Testis (tissue), 3 donors: ENCODE measurements around the gene SLX9. TPM values are rescaled to one million over a fixed set of nuclear protein-coding genes. Genes with fewer than 3 reads are reported as not detected.

Source experiments
- DNase-seq: peaks from one replicate; pipeline ENCODE4 v3.0.0-alpha.2; 2019
- H3K27ac ChIP-seq, 2 donors: fragments of 200-600 bp; sonication (generic); one replicate each; pipeline ENCODE4 v1.5.1; 2019
- H3K27me3 ChIP-seq: fragments of 200-600 bp; sonication (generic); one replicate; pipeline ENCODE4 v1.5.1; 2019
- H3K36me3 ChIP-seq: fragments of 200-600 bp; sonication (generic); one replicate; pipeline ENCODE4 v1.5.1; 2017; ENCODE audit warnings: low read depth; ENCODE audit errors: missing control alignments
- H3K4me1 ChIP-seq: fragments of 200-600 bp; sonication (generic); one replicate; pipeline ENCODE4 v1.5.1; 2019
- H3K4me3 ChIP-seq, 2 donors: fragments of 200-600 bp; sonication (generic); one replicate each; pipeline ENCODE4 v1.5.1; 2017 to 2019
- H3K9me3 ChIP-seq: fragments of 200-600 bp; sonication (generic); one replicate; pipeline ENCODE4 v1.5.1; 2017
- CTCF ChIP-seq, 3 experiments: fragments of 450-650 bp in 2 of 3; fragments of 200-600 bp in 1 of 3; sonication (generic) in 1 of 3; IDR thresholded peaks; one replicate each; pipeline ENCODE4 v1.5.1; 2016 to 2019; ENCODE audit warnings: antibody characterized with exemption in 3 of 3, mild to moderate bottlenecking in 2 of 3, moderate library complexity in 1 of 3
- POLR2A ChIP-seq: fragments of 450-650 bp; IDR thresholded peaks from one replicate; pipeline ENCODE4 v1.6.1; 2017; ENCODE audit warnings: antibody characterized with exemption, mild to moderate bottlenecking, moderate library complexity
- WGBS, 2 donors: methylation state at CpG; one replicate each; pipeline ENCODE4 v1.1.5; 2018; 5-methylcytosine and 5-hydroxymethylcytosine counted together
- intact Hi-C: fragments of 100-400 bp; cut with DNase I; formaldehyde crosslinking; loops from one replicate; pipeline ENCODE4 v1.15.1; 2023; ENCODE audit warnings: low total_unique reads
- polyA plus RNA-seq: library from polyadenylated mRNA; stranded (reverse); fragments of 350-450 nt; fragmentation: Illumina TruSeq; extraction: RNeasy Lipid Tissue Mini Kit (QIAGEN cat#74804); gene quantifications from one replicate; pipeline ENCODE4 v1.2.3, GENCODE V29; 2014; ENCODE audit warnings: low read depth, low replicate concordance; ENCODE audit not compliant: insufficient read depth
- total RNA-seq, 2 donors: library from RNA; depleted of rRNA; stranded (reverse); fragments of >200 nt; gene quantifications; one replicate each; pipeline ENCODE4 v1.2.3, GENCODE V29; 2016

The SLX9 gene
- total and polyA plus RNA-seq, 3 donors from 2014 or later = 30.8 to 46.2 (median 31.9) TPM

GRCh38 chr21:44966135-44967081 is 26.6 kb downstream of the SLX9 start:
- no peaks in the 10 kb centered on the region for H3K4me1 ChIP-seq
- H3K9me3 ChIP-seq = no peaks in the 10 kb centered on the region
- intact Hi-C loops = no loop called here
- no peak for TF ChIP-seq POLR2A
- TF ChIP-seq CTCF (IDR thresholded peaks at IDR 0.05) = no peak
- no peaks in the 10 kb centered on the region for H3K27me3 ChIP-seq
- H3K27ac ChIP-seq = no peak overlapping the region
- no peaks in the 10 kb centered on the region for H3K36me3 ChIP-seq
- no peak for DNase-seq
- WGBS, 2 donors = 81 to 86% methylated on average over 25 to 30 of the region's 30 CpGs
- no peak overlapping the region for H3K4me3 ChIP-seq

GRCh38 chr21:44967082-44968047 is 27.5 kb downstream of the SLX9 start:
- Histone ChIP-seq H3K27ac (no peak overlapping the region), H3K36me3 (no peaks in the 10 kb centered on the region), H3K27me3 (no peaks in the 10 kb centered on the region), H3K4me3 (no peak overlapping the region), H3K4me1 (no peaks in the 10 kb centered on the region), H3K9me3 (no peaks in the 10 kb centered on the region)
- TF ChIP-seq CTCF (IDR thresholded peaks at IDR 0.05) (no peak), POLR2A (no peak)
- WGBS, 2 donors = 74 to 91% methylated on average over 4 to 38 of the region's 38 CpGs
- intact Hi-C loops = no loop called here
- no peak for DNase-seq

GRCh38 chr21:44969066-44969670 is 29.3 kb downstream of the SLX9 start:
- Histone ChIP-seq H3K4me3 (no peak overlapping the region), H3K36me3 (no peaks in the 10 kb centered on the region), H3K9me3 (no peaks in the 10 kb centered on the region), H3K27ac (no peak overlapping the region), H3K27me3 (no peaks in the 10 kb centered on the region), H3K4me1 (no peaks in the 10 kb centered on the region)
- no peak for DNase-seq
- 80 to 82% methylated on average over 14 to 20 of the region's 20 CpGs for WGBS, 2 donors
- intact Hi-C loops = no loop called here
- TF ChIP-seq POLR2A (no peak), CTCF (IDR thresholded peaks at IDR 0.05) (no peak)

- Histone ChIP-seq H3K36me3 (no peaks in the 10 kb centered on the region), H3K27me3 (no peaks in the 10 kb centered on the region), H3K9me3 (no peaks in the 10 kb centered on the region), H3K4me3 (no peak overlapping the region), H3K4me1 (no peaks in the 10 kb centered on the region), H3K27ac (no peak overlapping the region)
- whole genome bisulfite sequencing, 2 donors = 85 to 88% methylated on average over 15 to 24 of the region's 24 CpGs
- DNase-seq = no peak
- intact Hi-C loops = no loop called here
- TF ChIP-seq POLR2A = no peak
- TF ChIP-seq CTCF (IDR thresholded peaks at IDR 0.05) = no peak
These were observed 30.3 kb downstream of the SLX9 start for GRCh38 chr21:44969931-44970755.
